NCI-H1092 treated with DMSO at 0.1 percent for 48 hours (cell line): ENCODE data around the gene FBXO5.
"Not testable (repeated sequence)": the region's sequence is repeated elsewhere in the genome, so short reads cannot be mapped to it uniquely, and the experiment has no call there.

Experiments used
- DNase-seq: peaks from one replicate; lab custom pipeline; 2025; lab: John Stamatoyannopoulos, UW

FBXO5 gene

GRCh38 chr6:152982904-152983636 lies at the start of gene FBXO5:
TSS of gene FBXO5 (minus strand) at chr6:152983041. CDS start at chr6:152982959, 82 bp downstream.
- peak; percentile 97 for DNase-seq

GRCh38 chr6:153032255-153032882 lies 49.5 kb upstream of the FBXO5 start:
- peak; percentile 25 for DNase-seq

- no peak for DNase-seq
Measured at GRCh38 chr6:153031335-153031955, 48.6 kb upstream of the FBXO5 start.

GRCh38 chr6:153028963-153029362 lies 46.1 kb upstream of the FBXO5 start:
- DNase-seq, result no peak

GRCh38 chr6:153028286-153028685 lies 45.4 kb upstream of the FBXO5 start:
- DNase-seq, result no peak

GRCh38 chr6:153027480-153027879 lies 44.6 kb upstream of the FBXO5 start:
- DNase-seq, result no peak

- DNase-seq, result no peak
Measured at GRCh38 chr6:153024709-153025017, 41.8 kb upstream of the FBXO5 start.

- DNase-seq, result peak; percentile 50
Measured at GRCh38 chr6:153023977-153024708, 41.3 kb upstream of the FBXO5 start.

GRCh38 chr6:153018355-153018754 lies 35.5 kb upstream of the FBXO5 start:
- no peak for DNase-seq

- DNase-seq, result no peak
Measured at GRCh38 chr6:153016846-153017245, 34.0 kb upstream of the FBXO5 start.

GRCh38 chr6:153015094-153015640 lies 32.3 kb upstream of the FBXO5 start:
- DNase-seq, result no peak

- DNase-seq, result no peak
Measured at GRCh38 chr6:153013438-153013837, 30.6 kb upstream of the FBXO5 start.

- no peak for DNase-seq
Measured at GRCh38 chr6:153012856-153013255, 30.0 kb upstream of the FBXO5 start.

GRCh38 chr6:153003366-153003690 lies 20.5 kb upstream of the FBXO5 start:
- DNase-seq, result peak; percentile 56

- DNase-seq, result peak; percentile 92
Measured at GRCh38 chr6:153002613-153003365, 19.9 kb upstream of the FBXO5 start, which contains the start of gene MTRF1L. TSS of gene MTRF1L (minus strand) at chr6:153002709. CDS start at chr6:153002685, 24 bp downstream.

GRCh38 chr6:153001767-153002612 lies 19.1 kb upstream of the FBXO5 start:
- peak; percentile 21 for DNase-seq

GRCh38 chr6:153000790-153001189 lies 17.9 kb upstream of the FBXO5 start:
- not testable (repeated sequence) for DNase-seq

GRCh38 chr6:153000243-153000642 lies 17.4 kb upstream of the FBXO5 start:
- no peak for DNase-seq

- DNase-seq, result not testable (repeated sequence)
Measured at GRCh38 chr6:152999538-152999937, 16.7 kb upstream of the FBXO5 start.

GRCh38 chr6:152993847-152994246 lies 11.0 kb upstream of the FBXO5 start:
- DNase-seq, result no peak

- no peak for DNase-seq
Measured at GRCh38 chr6:152993431-152993830, 10.6 kb upstream of the FBXO5 start.
